ENCODE measurements around the gene LIMK1.

- TF ChIP-seq, protein P1, sequence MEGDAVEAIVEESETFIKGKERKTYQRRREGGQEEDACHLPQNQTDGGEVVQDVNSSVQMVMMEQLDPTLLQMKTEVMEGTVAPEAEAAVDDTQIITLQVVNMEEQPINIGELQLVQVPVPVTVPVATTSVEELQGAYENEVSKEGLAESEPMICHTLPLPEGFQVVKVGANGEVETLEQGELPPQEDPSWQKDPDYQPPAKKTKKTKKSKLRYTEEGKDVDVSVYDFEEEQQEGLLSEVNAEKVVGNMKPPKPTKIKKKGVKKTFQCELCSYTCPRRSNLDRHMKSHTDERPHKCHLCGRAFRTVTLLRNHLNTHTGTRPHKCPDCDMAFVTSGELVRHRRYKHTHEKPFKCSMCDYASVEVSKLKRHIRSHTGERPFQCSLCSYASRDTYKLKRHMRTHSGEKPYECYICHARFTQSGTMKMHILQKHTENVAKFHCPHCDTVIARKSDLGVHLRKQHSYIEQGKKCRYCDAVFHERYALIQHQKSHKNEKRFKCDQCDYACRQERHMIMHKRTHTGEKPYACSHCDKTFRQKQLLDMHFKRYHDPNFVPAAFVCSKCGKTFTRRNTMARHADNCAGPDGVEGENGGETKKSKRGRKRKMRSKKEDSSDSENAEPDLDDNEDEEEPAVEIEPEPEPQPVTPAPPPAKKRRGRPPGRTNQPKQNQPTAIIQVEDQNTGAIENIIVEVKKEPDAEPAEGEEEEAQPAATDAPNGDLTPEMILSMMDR (IDR thresholded peaks at IDR 0.05; ENCODE audit: poor library complexity), result no peak
- TF ChIP-seq EZH2 (IDR thresholded peaks at IDR 0.05; ENCODE audit: borderline replicate concordance) (no peak), EZH2phosphoT487 (IDR thresholded peaks at IDR 0.05; ENCODE audit: low read depth, severe bottlenecking, unreplicated experiment) (no peak)
These were observed 18.9 kb upstream of the LIMK1 start for GRCh38 chr7:74064696-74065095.
